Measurements from ENCODE around the gene SPX. TPM values are rescaled to one million over a fixed set of nuclear protein-coding genes. Genes with fewer than 3 reads are reported as not detected.

SPX gene
- total and polyA plus RNA-seq, 2 of the 4 experiments (the other 2 are of a cell fraction) = under 0.01 to 0.12 TPM

DNA sequence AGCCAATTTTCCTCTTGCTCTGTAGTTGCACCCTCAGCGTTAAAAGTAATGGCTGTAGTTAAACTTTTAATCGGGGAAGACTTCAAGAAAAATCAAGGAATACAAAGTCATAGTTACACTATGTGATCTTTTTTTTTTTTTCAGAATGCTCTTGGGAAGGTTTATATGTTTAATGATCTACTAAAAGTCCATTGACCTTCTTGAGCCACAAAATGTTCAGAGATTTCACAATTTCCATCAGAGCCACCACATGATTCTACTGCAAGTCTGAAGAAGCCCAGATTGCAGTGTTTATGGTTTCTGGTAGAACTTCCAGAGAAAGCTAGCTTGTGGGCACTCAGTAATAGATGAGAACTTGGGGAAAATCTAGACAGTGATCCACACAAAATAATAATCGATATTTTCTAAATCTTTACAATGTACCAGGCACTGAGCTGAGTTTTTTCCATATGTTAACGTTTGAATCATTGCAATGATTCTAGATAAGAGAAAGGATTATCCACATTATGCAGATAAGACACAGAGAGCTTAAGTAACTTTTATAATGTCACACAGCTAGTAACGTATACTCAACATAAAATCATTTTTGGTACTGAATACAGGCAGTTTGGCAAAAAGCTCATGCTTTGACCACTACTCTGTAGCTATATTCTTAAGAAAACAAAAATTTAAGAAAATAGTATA is 40.3 kb downstream of the SPX start:
- H3K79me1 ChIP-seq (ENCODE audit: low read depth in 1 of 2, low read length in 2 of 2) = no peaks in the 10 kb centered on the region
- H3K23ac ChIP-seq (ENCODE audit: low read depth, low read length) = no peak overlapping the region
- no peak overlapping the region for H4K5ac ChIP-seq (ENCODE audit: low read depth, low read length)
- no peak overlapping the region for H2BK15ac ChIP-seq (ENCODE audit: low read depth, low read length)
- in situ Hi-C loops (cut with MboI; ENCODE audit: low sequenced_read_pairs) = no loop called here
- H3K18ac ChIP-seq (ENCODE audit: low read depth, low read length) = no peak overlapping the region
- H3K9me3 ChIP-seq (ENCODE audit: control insufficient read depth, insufficient read depth, low read length) = no peaks in the 10 kb centered on the region
- H4K20me1 ChIP-seq (ENCODE audit: insufficient read depth, low read length) = no peaks in the 10 kb centered on the region
- H3K9me1 ChIP-seq (ENCODE audit: insufficient read depth, low read length) = no peaks in the 10 kb centered on the region
- no peak overlapping the region for H4K8ac ChIP-seq (ENCODE audit: low read depth in 2 of 2, low read length in 2 of 2)
- H2BK5ac ChIP-seq (ENCODE audit: low read depth, low read length, poor library complexity, severe bottlenecking) = no peak overlapping the region
- H3K9ac ChIP-seq (ENCODE audit: low read depth, low read length) = no peak overlapping the region
- H3K4ac ChIP-seq (ENCODE audit: low read depth, low read length) = no peak overlapping the region
- H2AK5ac ChIP-seq (ENCODE audit: low read depth, low read length) = no peak overlapping the region
- intact Hi-C loops (cut with micrococcal nuclease) = no loop called here
- ATAC-seq (ENCODE audit: low read depth) = no peak
- H2BK20ac ChIP-seq (ENCODE audit: low read depth, low read length) = no peak overlapping the region
- H3K56ac ChIP-seq (ENCODE audit: extremely low read depth, insufficient read depth, low read length) = no peak overlapping the region
- no peak overlapping the region for H3K4me2 ChIP-seq (ENCODE audit: low read depth, low read length)
- H4K91ac ChIP-seq (ENCODE audit: insufficient read depth, low read depth, low read length) = no peak overlapping the region
- H2BK120ac ChIP-seq (ENCODE audit: low read depth, low read length) = no peak overlapping the region
- no peaks in the 10 kb centered on the region for H3K4me1 ChIP-seq (ENCODE audit: control insufficient read depth, insufficient read depth, low read length)
- DNase-seq = no peak
- H3K36me3 ChIP-seq (ENCODE audit: control insufficient read depth, insufficient read depth, low read length) = no peaks in the 10 kb centered on the region
- no peak overlapping the region for H2AK9ac ChIP-seq (replicated peaks; ENCODE audit: low read depth, low read length, poor library complexity)
- no peak overlapping the region for H3K14ac ChIP-seq (replicated peaks; ENCODE audit: low read depth, low read length)
- POLR2A ChIA-PET (ENCODE audit: unreplicated experiment) = no interaction called here
- dilution Hi-C loops (cut with HindIII; ENCODE audit: low sequenced_read_pairs, unreplicated experiment) = no loop called here
- no CpG with 5 or more reads among the region's 5 CpGs for WGBS, 2 experiments (ENCODE audit: extremely low coverage in 2 of 2, insufficient read length in 1 of 2)
- TF ChIP-seq SMC3 (IDR thresholded peaks at IDR 0.05; ENCODE audit: low read depth, low read length) = no peak
- no peak for TF ChIP-seq MAFK (IDR thresholded peaks at IDR 0.05; ENCODE audit: low read depth, low read length)
- no peak for TF ChIP-seq NFE2L2 (IDR thresholded peaks at IDR 0.05; ENCODE audit: low read depth, low read length)
- no peak for TF ChIP-seq ELK1 (IDR thresholded peaks at IDR 0.05; ENCODE audit: borderline replicate concordance, low read depth, low read length)
- no peak for TF ChIP-seq CEBPB (IDR thresholded peaks at IDR 0.05; ENCODE audit: low read depth, low read length)
- TF ChIP-seq, protein P1, sequence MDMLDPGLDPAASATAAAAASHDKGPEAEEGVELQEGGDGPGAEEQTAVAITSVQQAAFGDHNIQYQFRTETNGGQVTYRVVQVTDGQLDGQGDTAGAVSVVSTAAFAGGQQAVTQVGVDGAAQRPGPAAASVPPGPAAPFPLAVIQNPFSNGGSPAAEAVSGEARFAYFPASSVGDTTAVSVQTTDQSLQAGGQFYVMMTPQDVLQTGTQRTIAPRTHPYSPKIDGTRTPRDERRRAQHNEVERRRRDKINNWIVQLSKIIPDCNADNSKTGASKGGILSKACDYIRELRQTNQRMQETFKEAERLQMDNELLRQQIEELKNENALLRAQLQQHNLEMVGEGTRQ (IDR thresholded peaks at IDR 0.05; ENCODE audit: low read depth, low read length) = no peak
- no peak for TF ChIP-seq RCOR1 (IDR thresholded peaks at IDR 0.05; ENCODE audit: insufficient replicate concordance, low read length)
- no peak overlapping the region for H3K27ac ChIP-seq (ENCODE audit: insufficient read depth, low read length)
- no TSS peak for BruUV-seq (replicated peaks)
- no peak overlapping the region for H3K4me3 ChIP-seq (ENCODE audit: insufficient read depth, low read depth, low read length)
- no peak overlapping the region for H2AFZ ChIP-seq (replicated peaks; ENCODE audit: low read length, poor library complexity)
- CTCF ChIA-PET = no interaction called here
- no peaks in the 10 kb centered on the region for H3K27me3 ChIP-seq (ENCODE audit: control insufficient read depth, insufficient read depth, low read length)
